ENCODE results near the gene CNGA3.
A peak's percentile ranks its signal among the peaks of the same experiment; 100 is the strongest.

CNGA3 gene

GRCh38 chr2:98444436-98445176 is 98.3 kb downstream of the CNGA3 start, which contains the start of gene INPP4A:
Gene INPP4A, plus strand, starts transcription at chr2:98444858. Its CDS starts 75,191 bp downstream, at chr2:98520049.
- peak; percentile 72 for DNase-seq (ENCODE audit: low read depth)

GRCh38 chr2:98445177-98445682 is 99.0 kb downstream of the CNGA3 start:
- no peak for DNase-seq (ENCODE audit: low read depth)

- DNase-seq (ENCODE audit: low read depth), result no peak
Measured at GRCh38 chr2:98445683-98446581, 99.7 kb downstream of the CNGA3 start.

DNA sequence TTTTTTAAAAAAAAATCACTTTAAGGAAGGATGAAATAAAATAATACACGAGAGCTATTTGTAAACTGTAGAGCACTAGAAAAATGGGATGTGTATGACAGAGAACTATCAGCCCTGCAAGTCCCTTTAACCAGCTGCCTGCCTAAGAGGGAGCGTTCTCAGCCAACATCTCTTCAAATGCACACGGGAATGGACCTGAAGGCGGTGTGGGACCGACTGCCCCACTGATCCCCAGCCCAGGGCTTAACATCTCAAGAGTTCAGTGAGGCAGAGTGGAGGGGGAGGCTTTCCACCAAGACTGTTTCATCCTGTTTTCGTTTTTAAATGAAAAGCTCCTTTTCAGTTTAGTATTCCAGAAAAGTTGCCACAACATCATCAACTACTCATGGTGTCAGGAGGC is 100.6 kb downstream of the CNGA3 start:
- DNase-seq (ENCODE audit: low read depth), result no peak

All from stimulated activated CD8-positive, alpha-beta memory T cell treated with anti-CD3 and anti-CD28 coated beads, Interleukin-15, amount 100 ng/mL, for 24 hours (primary cell).